GM12878 (cell line): Measurements from ENCODE around the gene URB1.

ENCODE experiments used
- CTCF ChIP-seq, 3 experiments: IDR thresholded peaks in 2 of 3; conservative IDR thresholded peaks in 1 of 3; 2 replicates each; pipeline ENCODE4 v1.5.1; 2011; ENCODE audit warnings: low read depth in 3 of 3, low read length in 3 of 3, mild to moderate bottlenecking in 3 of 3, control low read depth in 2 of 3, moderate library complexity in 2 of 3, inconsistent platforms in 1 of 3, mixed read lengths in 1 of 3; ENCODE audit not compliant: control insufficient read depth in 2 of 3, insufficient read depth in 1 of 3; ENCODE audit errors: extremely low read depth in 1 of 3
- ZNF217 ChIP-seq: fragments of 450-650 bp; IDR thresholded peaks from 2 replicates; pipeline ENCODE4 v1.6.1; 2017; ENCODE audit warnings: antibody characterized with exemption, mild to moderate bottlenecking

DNA sequence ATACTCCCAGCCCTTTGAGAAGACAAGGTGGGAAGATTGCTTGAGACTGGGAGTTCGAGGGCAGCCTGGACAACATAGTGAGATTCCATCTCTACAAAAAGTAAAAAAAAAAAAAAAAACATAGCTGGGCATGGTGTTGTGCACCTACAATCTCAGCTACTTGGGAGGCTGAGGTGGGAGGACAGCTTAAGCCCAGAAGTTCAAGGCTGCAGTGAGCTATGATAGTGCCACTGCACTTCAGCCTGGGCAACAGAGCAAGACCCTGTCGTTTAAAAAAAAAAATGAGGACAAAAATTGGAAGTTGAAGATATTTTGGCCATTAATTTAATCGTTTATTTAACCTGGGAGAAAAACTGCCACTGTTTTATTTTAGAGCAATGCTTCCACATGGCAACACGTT is 1.1 kb downstream of the URB1 start:
- TF ChIP-seq ZNF217 (no peak), CTCF (IDR thresholded peaks at IDR 0.05 in 2 of 3, conservative IDR thresholded peaks at IDR 0.05 in 1 of 3; ENCODE audit: control insufficient read depth in 2 of 3, extremely low read depth in 1 of 3, insufficient read depth in 1 of 3, low read depth in 3 of 3, low read length in 3 of 3) (no peak)
